HG02642 (cell line): Measurements from ENCODE around the gene GRK3.
"Not testable (repeated sequence)": the region's sequence is repeated elsewhere in the genome, so short reads cannot be mapped to it uniquely, and the experiment has no call there.

Experiments used
- ATAC-seq: cut with Tn5 transposase; IDR thresholded peaks from one replicate; pipeline ENCODE4 v1.9.1; 2021; ENCODE audit warnings: mild to moderate bottlenecking; ENCODE audit not compliant: unreplicated experiment, poor library complexity

The GRK3 gene

GRCh38 chr22:25564320-25564978, at the start of gene GRK3:
GRK3 (plus strand) TSS chr22:25564675; CDS start chr22:25565041, 366 bp downstream.
- peak; percentile 55 for ATAC-seq

- no peak for ATAC-seq
Measured at GRCh38 chr22:25518000-25518663, 46.3 kb upstream of the GRK3 start.

- no peak for ATAC-seq
Measured at GRCh38 chr22:25525376-25525775, 39.1 kb upstream of the GRK3 start.

- ATAC-seq: not testable (repeated sequence)
Measured at GRCh38 chr22:25525804-25526584, 38.5 kb upstream of the GRK3 start.

- ATAC-seq: not testable (repeated sequence)
Measured at GRCh38 chr22:25527016-25527415, 37.5 kb upstream of the GRK3 start.

- ATAC-seq: not testable (repeated sequence)
Measured at GRCh38 chr22:25528068-25528467, 36.4 kb upstream of the GRK3 start.

- not testable (repeated sequence) for ATAC-seq
Measured at GRCh38 chr22:25529059-25529458, 35.4 kb upstream of the GRK3 start.

GRCh38 chr22:25529541-25530137, 34.8 kb upstream of the GRK3 start:
- not testable (repeated sequence) for ATAC-seq

- not testable (repeated sequence) for ATAC-seq
Measured at GRCh38 chr22:25531677-25532076, 32.8 kb upstream of the GRK3 start.

- ATAC-seq: no peak
Measured at GRCh38 chr22:25534724-25535123, 29.8 kb upstream of the GRK3 start.

- no peak for ATAC-seq
Measured at GRCh38 chr22:25536589-25536988, 27.9 kb upstream of the GRK3 start.

- no peak for ATAC-seq
Measured at GRCh38 chr22:25540166-25540907, 24.1 kb upstream of the GRK3 start.

GRCh38 chr22:25540908-25541660, 23.4 kb upstream of the GRK3 start:
- no peak for ATAC-seq

GRCh38 chr22:25542191-25542590, 22.3 kb upstream of the GRK3 start:
- no peak for ATAC-seq

GRCh38 chr22:25542720-25543402, 21.6 kb upstream of the GRK3 start:
- no peak for ATAC-seq

- no peak for ATAC-seq
Measured at GRCh38 chr22:25545146-25545545, 19.3 kb upstream of the GRK3 start.

- ATAC-seq: no peak
Measured at GRCh38 chr22:25545672-25546071, 18.8 kb upstream of the GRK3 start.

GRCh38 chr22:25546242-25546641, 18.2 kb upstream of the GRK3 start:
- ATAC-seq: no peak

GRCh38 chr22:25546751-25547150, 17.7 kb upstream of the GRK3 start:
- ATAC-seq: no peak
